DND-41 (cell line): ENCODE measurements around the gene ZIC5.

Source experiments
- EZH2 ChIP-seq: IDR thresholded peaks from 3 replicates; pipeline ENCODE4 v1.6.1; 2012; ENCODE audit warnings: borderline replicate concordance, low read depth, mild to moderate bottlenecking, moderate library complexity, low read length, inconsistent platforms; ENCODE audit not compliant: severe bottlenecking
- TF ChIP-seq, protein P1 (sequence below): IDR thresholded peaks from 2 replicates; pipeline ENCODE4 v1.5.1; 2012; ENCODE audit warnings: borderline replicate concordance, low read length, moderate library complexity, mild to moderate bottlenecking; ENCODE audit not compliant: poor library complexity, severe bottlenecking; ENCODE audit errors: extremely low read depth

DNA sequence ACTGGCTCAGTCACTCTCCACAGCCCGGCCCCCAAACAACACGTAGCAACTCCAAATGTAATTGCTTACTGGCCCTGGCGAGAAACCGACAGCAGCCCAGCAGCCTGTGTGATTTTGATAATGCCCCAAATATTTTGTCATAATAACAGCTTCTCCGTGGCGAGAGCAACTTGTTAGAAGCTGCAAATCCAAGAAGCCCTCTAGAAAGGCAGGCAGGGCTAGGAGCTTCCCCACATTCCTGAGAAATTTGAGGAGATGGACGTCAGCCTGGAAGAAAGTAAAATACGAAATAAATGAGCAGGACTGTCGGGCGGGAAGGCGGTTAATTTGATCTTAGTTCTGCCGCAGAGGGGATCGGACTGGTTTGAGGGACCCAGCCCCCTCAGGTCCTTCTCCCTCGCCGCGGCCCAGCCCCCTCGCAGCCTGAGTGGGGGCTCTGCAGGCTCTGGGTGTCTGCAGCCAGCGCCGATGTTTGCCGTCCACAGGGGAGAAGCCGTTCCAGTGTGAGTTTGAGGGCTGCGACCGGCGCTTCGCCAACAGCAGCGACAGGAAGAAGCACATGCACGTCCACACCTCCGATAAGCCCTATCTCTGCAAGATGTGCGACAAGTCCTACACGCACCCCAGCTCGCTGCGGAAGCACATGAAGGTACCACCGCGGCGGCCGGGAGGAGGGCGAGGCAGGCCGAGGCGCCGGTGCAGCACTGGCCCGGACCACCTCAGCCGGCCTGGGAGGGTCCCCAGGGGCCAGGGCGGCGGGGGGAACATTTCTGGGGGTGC is 13.1 kb upstream of the ZIC5 start:
- TF ChIP-seq, protein P1, sequence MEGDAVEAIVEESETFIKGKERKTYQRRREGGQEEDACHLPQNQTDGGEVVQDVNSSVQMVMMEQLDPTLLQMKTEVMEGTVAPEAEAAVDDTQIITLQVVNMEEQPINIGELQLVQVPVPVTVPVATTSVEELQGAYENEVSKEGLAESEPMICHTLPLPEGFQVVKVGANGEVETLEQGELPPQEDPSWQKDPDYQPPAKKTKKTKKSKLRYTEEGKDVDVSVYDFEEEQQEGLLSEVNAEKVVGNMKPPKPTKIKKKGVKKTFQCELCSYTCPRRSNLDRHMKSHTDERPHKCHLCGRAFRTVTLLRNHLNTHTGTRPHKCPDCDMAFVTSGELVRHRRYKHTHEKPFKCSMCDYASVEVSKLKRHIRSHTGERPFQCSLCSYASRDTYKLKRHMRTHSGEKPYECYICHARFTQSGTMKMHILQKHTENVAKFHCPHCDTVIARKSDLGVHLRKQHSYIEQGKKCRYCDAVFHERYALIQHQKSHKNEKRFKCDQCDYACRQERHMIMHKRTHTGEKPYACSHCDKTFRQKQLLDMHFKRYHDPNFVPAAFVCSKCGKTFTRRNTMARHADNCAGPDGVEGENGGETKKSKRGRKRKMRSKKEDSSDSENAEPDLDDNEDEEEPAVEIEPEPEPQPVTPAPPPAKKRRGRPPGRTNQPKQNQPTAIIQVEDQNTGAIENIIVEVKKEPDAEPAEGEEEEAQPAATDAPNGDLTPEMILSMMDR, result no peak
- no peak for TF ChIP-seq EZH2
